GM18861 (cell line): Measurements from ENCODE around the gene CATSPER4.

Source experiments
- ATAC-seq: cut with Tn5 transposase; IDR thresholded peaks from one replicate; pipeline ENCODE4 v1.9.1; 2021; ENCODE audit not compliant: unreplicated experiment

Gene CATSPER4

GRCh38 chr1:26234644-26235370 is 44.4 kb downstream of the CATSPER4 start:
- ATAC-seq: no peak

- ATAC-seq: no peak
Observed at GRCh38 chr1:26237230-26237966, 47.0 kb downstream of the CATSPER4 start.

DNA sequence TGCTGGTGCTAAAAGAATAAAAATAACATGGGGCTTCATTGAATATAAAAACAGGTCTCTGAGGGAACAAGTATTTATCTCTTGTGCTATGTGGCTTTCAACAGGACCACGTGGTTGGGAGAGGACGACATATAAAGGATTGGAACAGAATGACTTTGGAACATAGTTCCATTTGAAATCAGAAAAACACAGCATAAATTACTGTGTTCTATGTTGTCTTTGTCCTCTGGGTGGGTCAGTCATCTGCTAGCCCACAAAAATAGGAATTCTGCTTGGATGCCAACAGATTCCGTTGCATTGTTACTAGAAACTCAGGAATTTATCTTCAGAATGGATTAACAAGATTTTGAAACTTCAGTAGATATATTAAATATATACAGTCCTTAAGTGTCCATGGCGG is 49.5 kb downstream of the CATSPER4 start:
- no peak for ATAC-seq
